HepG2 (cell line): ENCODE results near the gene FAM174A. TPM values are rescaled to one million over a fixed set of nuclear protein-coding genes. Genes with fewer than 3 reads are reported as not detected.
A peak's percentile ranks its signal among the peaks of the same experiment; 100 is the strongest.

Experiments
- BORCS8-MEF2B ChIP-seq: sonication (generic); formaldehyde crosslinking; IDR thresholded peaks from 2 replicates; pipeline ENCODE4 v1.8.0; 2022; ENCODE audit warnings: mild to moderate bottlenecking, missing genetic modification reagents
- CBX5 ChIP-seq: sonication (generic); formaldehyde crosslinking; IDR thresholded peaks from 2 replicates; pipeline ENCODE4 v1.4.0; 2020; ENCODE audit warnings: missing genetic modification reagents, borderline replicate concordance
- CEBPB ChIP-seq: IDR thresholded peaks from 2 replicates; pipeline ENCODE4 v1.6.1; 2011; ENCODE audit warnings: low read depth, low read length, improper control_type of control experiment, borderline replicate concordance
- HDAC6 ChIP-seq: fragments of 200-600 bp; sonication (generic); IDR thresholded peaks from 2 replicates; pipeline ENCODE4 v1.7.0; 2017; ENCODE audit warnings: mild to moderate bottlenecking, antibody characterized with exemption, low read length, low read depth
- JDP2 ChIP-seq: sonication (generic); formaldehyde crosslinking; IDR thresholded peaks from 2 replicates; pipeline ENCODE4 v1.8.1; 2022; ENCODE audit warnings: missing genetic modification reagents, borderline replicate concordance
- KLF6 ChIP-seq: IDR thresholded peaks from 2 replicates; pipeline ENCODE4 v1.8.0; 2016; ENCODE audit warnings: missing biosample characterization, missing genetic modification reagents
- LBX2 ChIP-seq: sonication (generic); formaldehyde crosslinking; IDR thresholded peaks from 2 replicates; pipeline ENCODE4 v1.5.0; 2020; ENCODE audit warnings: missing genetic modification reagents, mild to moderate bottlenecking, borderline replicate concordance
- NPAS2 ChIP-seq: sonication (generic); formaldehyde crosslinking; IDR thresholded peaks from 2 replicates; pipeline ENCODE4 v1.8.0; 2022; ENCODE audit warnings: mild to moderate bottlenecking, missing genetic modification reagents, borderline replicate concordance
- POGZ ChIP-seq: sonication (generic); formaldehyde crosslinking; IDR thresholded peaks from 2 replicates; pipeline ENCODE4 v1.4.0; 2020; ENCODE audit warnings: mild to moderate bottlenecking, missing genetic modification reagents
- POLR2A ChIP-seq, 2 experiments: IDR thresholded peaks; 2 replicates each; pipeline ENCODE4 v1.6.1; 2011; ENCODE audit warnings: low read depth in 2 of 2, low read length in 2 of 2, mild to moderate bottlenecking in 1 of 2, moderate library complexity in 1 of 2; ENCODE audit not compliant: insufficient read depth in 1 of 2
- SALL1 ChIP-seq: sonication (generic); formaldehyde crosslinking; IDR thresholded peaks from 2 replicates; pipeline ENCODE4 v1.8.0; 2022; ENCODE audit warnings: mild to moderate bottlenecking, missing genetic modification reagents
- ZBTB1 ChIP-seq: sonication (generic); formaldehyde crosslinking; IDR thresholded peaks from 2 replicates; pipeline ENCODE4 v1.4.0; 2020; ENCODE audit warnings: missing genetic modification reagents, borderline replicate concordance
- ZFP91 ChIP-seq: sonication (generic); formaldehyde crosslinking; IDR thresholded peaks from 2 replicates; pipeline ENCODE4 v1.9.0; 2022; ENCODE audit warnings: missing genetic modification reagents, mild to moderate bottlenecking, borderline replicate concordance
- ZKSCAN5 ChIP-seq: sonication (generic); formaldehyde crosslinking; IDR thresholded peaks from 2 replicates; pipeline ENCODE4 v1.5.1; 2020; ENCODE audit warnings: mild to moderate bottlenecking, missing genetic modification reagents
- ZNF24 ChIP-seq: fragments of 450-650 bp; IDR thresholded peaks from 2 replicates; pipeline ENCODE4 v1.6.1; 2017; ENCODE audit warnings: antibody characterized with exemption, mild to moderate bottlenecking
- polyA plus RNA-seq, 8 experiments: library from polyadenylated mRNA; depleted of rRNA in 3 of 8; stranded (reverse) in 7 of 8; unstranded in 1 of 8; fragments of >200 nt; fragmentation: Illumina TruSeq in 4 of 8; extraction: Trizol in 4 of 8; gene quantifications; 2 replicates each; pipeline versions ENCODE4 v1.2.1 to v1.2.3, GENCODE V29; 2011 to 2016; ENCODE audit warnings: low read depth in 4 of 8, missing spikeins in 1 of 8, mixed read lengths in 1 of 8; ENCODE audit not compliant: insufficient read depth in 1 of 8
- total RNA-seq, 5 experiments: library from RNA; depleted of rRNA; stranded (reverse); fragments of >200 nt; fragmentation: Illumina TruSeq; extraction: Trizol; gene quantifications; 2 replicates each; pipeline ENCODE4 v1.2.3, GENCODE V29; 2016; ENCODE audit warnings: low read depth in 1 of 5
- TF ChIP-seq, protein P1 (sequence below): sonication (generic); formaldehyde crosslinking; IDR thresholded peaks from 2 replicates; pipeline ENCODE4 v1.9.0; 2022; ENCODE audit warnings: low read depth, missing genetic modification reagents
- TF ChIP-seq, protein P2 (sequence below): sonication (generic); formaldehyde crosslinking; IDR thresholded peaks from 2 replicates; pipeline ENCODE4 v1.8.0; 2022; ENCODE audit warnings: mild to moderate bottlenecking, missing genetic modification reagents, borderline replicate concordance
- TF ChIP-seq, protein P3 (sequence below): sonication (generic); formaldehyde crosslinking; IDR thresholded peaks from 2 replicates; pipeline ENCODE4 v1.4.0; 2020; ENCODE audit warnings: missing genetic modification reagents, mild to moderate bottlenecking, borderline replicate concordance
- TF ChIP-seq, protein P4 (sequence below): sonication (generic); formaldehyde crosslinking; IDR thresholded peaks from 2 replicates; pipeline ENCODE4 v1.5.1; 2020; ENCODE audit warnings: missing genetic modification reagents, mild to moderate bottlenecking, borderline replicate concordance

The FAM174A gene
- total and polyA plus RNA-seq, 2 of the 13 experiments (the other 11 are each of a cell fraction or from before 2014, with no cell fraction given) = 6.8 to 7.8 TPM

DNA sequence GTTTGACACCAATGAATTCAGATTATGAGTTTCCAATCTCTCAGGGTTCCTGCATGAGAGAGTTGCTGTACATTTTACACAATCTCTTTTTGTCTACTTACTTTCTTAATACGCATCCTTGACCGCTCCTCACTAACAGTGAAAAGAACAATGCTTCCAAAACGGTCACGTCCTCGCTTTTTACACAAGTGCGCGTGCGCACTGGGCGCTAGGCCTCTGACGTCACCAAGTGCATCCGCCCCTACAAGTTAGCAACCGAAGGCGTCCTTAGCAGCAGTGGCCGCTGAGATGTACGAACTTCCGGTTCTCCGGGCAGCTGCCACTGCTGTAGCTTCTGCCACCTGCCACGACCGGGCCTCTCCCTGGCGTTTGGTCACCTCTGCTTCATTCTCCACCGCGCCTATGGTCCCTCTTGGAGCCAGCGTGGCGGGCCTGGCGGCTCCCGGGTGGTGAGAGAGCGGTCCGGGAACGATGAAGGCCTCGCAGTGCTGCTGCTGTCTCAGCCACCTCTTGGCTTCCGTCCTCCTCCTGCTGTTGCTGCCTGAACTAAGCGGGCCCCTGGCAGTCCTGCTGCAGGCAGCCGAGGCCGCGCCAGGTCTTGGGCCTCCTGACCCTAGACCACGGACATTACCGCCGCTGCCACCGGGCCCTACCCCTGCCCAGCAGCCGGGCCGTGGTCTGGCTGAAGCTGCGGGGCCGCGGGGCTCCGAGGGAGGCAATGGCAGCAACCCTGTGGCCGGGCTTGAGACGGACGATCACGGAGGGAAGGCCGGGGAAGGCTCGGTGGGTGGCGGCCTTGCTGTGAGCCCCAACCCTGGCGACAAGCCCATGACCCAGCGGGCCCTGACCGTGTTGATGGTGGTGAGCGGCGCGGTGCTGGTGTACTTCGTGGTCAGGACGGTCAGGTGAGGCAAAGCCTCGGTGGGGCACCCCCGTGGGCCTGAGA lies at the start of gene FAM174A (continued):
- TF ChIP-seq ZFP91 (CRISPR knock-in tag) = peak; percentile 92; the same call in 1 of the 2 replicates
- TF ChIP-seq POLR2A (IDR thresholded peaks at IDR 0.05; ENCODE audit: insufficient read depth in 1 of 2, low read depth in 2 of 2, low read length in 2 of 2) = peak; percentile 73 to 90; a peak in 3 of 4 replicates
- no peak for TF ChIP-seq NPAS2 (CRISPR knock-in tag)
- TF ChIP-seq, protein P1, sequence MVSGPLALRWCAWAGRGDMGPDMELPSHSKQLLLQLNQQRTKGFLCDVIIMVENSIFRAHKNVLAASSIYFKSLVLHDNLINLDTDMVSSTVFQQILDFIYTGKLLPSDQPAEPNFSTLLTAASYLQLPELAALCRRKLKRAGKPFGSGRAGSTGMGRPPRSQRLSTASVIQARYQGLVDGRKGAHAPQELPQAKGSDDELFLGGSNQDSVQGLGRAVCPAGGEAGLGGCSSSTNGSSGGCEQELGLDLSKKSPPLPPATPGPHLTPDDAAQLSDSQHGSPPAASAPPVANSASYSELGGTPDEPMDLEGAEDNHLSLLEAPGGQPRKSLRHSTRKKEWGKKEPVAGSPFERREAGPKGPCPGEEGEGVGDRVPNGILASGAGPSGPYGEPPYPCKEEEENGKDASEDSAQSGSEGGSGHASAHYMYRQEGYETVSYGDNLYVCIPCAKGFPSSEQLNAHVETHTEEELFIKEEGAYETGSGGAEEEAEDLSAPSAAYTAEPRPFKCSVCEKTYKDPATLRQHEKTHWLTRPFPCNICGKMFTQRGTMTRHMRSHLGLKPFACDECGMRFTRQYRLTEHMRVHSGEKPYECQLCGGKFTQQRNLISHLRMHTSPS (CRISPR knock-in tag) = no peak
- TF ChIP-seq SALL1 = peak; percentile 83
- TF ChIP-seq BORCS8-MEF2B (CRISPR knock-in tag) = peak; percentile 76; the same call in 1 of the 2 replicates
- TF ChIP-seq ZNF24 = no peak
- no peak for TF ChIP-seq ZBTB1 (CRISPR knock-in tag)
- no peak; the same call in 1 of the 2 replicates for TF ChIP-seq ZKSCAN5 (CRISPR knock-in tag)
- TF ChIP-seq, protein P2, sequence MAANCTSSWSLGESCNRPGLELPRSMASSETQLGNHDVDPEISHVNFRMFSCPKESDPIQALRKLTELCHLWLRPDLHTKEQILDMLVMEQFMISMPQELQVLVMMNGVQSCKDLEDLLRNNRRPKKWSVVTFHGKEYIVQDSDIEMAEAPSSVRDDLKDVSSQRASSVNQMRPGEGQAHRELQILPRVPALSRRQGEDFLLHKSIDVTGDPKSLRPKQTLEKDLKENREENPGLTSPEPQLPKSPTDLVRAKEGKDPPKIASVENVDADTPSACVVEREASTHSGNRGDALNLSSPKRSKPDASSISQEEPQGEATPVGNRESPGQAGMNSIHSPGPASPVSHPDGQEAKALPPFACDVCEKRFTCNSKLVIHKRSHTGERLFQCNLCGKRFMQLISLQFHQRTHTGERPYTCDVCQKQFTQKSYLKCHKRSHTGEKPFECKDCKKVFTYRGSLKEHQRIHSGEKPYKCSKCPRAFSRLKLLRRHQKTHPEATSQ (CRISPR knock-in tag) = 0 out of 2 replicates have a peak, but pooled peaks have one; percentile 16
- no peak for TF ChIP-seq CBX5 (CRISPR knock-in tag)
- TF ChIP-seq, protein P3, sequence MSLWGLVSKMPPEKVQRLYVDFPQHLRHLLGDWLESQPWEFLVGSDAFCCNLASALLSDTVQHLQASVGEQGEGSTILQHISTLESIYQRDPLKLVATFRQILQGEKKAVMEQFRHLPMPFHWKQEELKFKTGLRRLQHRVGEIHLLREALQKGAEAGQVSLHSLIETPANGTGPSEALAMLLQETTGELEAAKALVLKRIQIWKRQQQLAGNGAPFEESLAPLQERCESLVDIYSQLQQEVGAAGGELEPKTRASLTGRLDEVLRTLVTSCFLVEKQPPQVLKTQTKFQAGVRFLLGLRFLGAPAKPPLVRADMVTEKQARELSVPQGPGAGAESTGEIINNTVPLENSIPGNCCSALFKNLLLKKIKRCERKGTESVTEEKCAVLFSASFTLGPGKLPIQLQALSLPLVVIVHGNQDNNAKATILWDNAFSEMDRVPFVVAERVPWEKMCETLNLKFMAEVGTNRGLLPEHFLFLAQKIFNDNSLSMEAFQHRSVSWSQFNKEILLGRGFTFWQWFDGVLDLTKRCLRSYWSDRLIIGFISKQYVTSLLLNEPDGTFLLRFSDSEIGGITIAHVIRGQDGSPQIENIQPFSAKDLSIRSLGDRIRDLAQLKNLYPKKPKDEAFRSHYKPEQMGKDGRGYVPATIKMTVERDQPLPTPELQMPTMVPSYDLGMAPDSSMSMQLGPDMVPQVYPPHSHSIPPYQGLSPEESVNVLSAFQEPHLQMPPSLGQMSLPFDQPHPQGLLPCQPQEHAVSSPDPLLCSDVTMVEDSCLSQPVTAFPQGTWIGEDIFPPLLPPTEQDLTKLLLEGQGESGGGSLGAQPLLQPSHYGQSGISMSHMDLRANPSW (CRISPR knock-in tag) = no peak; the same call in 1 of the 2 replicates
- no peak; the same call in 1 of the 2 replicates for TF ChIP-seq JDP2 (CRISPR knock-in tag)
- 0 out of 2 replicates have a peak, but pooled peaks have one; percentile 11 for TF ChIP-seq POGZ (CRISPR knock-in tag)
- TF ChIP-seq, protein P4, sequence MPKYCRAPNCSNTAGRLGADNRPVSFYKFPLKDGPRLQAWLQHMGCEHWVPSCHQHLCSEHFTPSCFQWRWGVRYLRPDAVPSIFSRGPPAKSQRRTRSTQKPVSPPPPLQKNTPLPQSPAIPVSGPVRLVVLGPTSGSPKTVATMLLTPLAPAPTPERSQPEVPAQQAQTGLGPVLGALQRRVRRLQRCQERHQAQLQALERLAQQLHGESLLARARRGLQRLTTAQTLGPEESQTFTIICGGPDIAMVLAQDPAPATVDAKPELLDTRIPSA (CRISPR knock-in tag) = no peak
- TF ChIP-seq KLF6 = 0 out of 2 replicates have a peak, but pooled peaks have one; percentile 31
- TF ChIP-seq LBX2 (CRISPR knock-in tag) = no peak
- no peak for TF ChIP-seq HDAC6
- TF ChIP-seq CEBPB = no peak
